K562 (cell line): ENCODE measurements around the gene NEMF. TPM values are rescaled to one million over a fixed set of nuclear protein-coding genes. Genes with fewer than 3 reads are reported as not detected.

Source experiments
- CLOCK ChIP-seq: fragments of 250-450 bp; sonication (Bioruptor Pico); IDR thresholded peaks from 2 replicates; pipeline ENCODE4 v1.4.0; 2020; ENCODE audit warnings: mild to moderate bottlenecking, moderate library complexity, borderline replicate concordance
- ELF4 ChIP-seq: fragments of 450-650 bp; formaldehyde crosslinking; IDR thresholded peaks from 2 replicates; pipeline ENCODE4 v1.4.0; 2022; ENCODE audit warnings: missing genetic modification characterization
- FIP1L1 ChIP-seq: fragments of 200-400 bp; formaldehyde crosslinking; IDR thresholded peaks from 2 replicates; pipeline ENCODE4 v1.6.1; 2018; ENCODE audit warnings: mild to moderate bottlenecking, low read depth, low read length; ENCODE audit not compliant: poor library complexity, severe bottlenecking
- FOXO4 ChIP-seq: fragments of 450-650 bp; formaldehyde crosslinking; IDR thresholded peaks from 2 replicates; pipeline ENCODE4 v1.4.0; 2020; ENCODE audit warnings: mild to moderate bottlenecking, moderate library complexity
- GABPA ChIP-seq: fragments of 200-800 bp; sonication (Bioruptor generic); conservative IDR thresholded peaks from 2 replicates; pipeline ENCODE4 v1.6.1; 2016; ENCODE audit warnings: low read depth, missing genetic modification characterization, missing compliant biosample characterization
- GTF2B ChIP-seq: IDR thresholded peaks from 2 replicates; pipeline ENCODE4 v1.6.1; 2011; ENCODE audit not compliant: insufficient read length; ENCODE audit errors: extremely low read depth
- KAT7 ChIP-seq: sonication (generic); formaldehyde crosslinking; IDR thresholded peaks from 2 replicates; pipeline ENCODE4 v1.8.0; 2022; ENCODE audit warnings: missing genetic modification reagents, mild to moderate bottlenecking, borderline replicate concordance
- KDM4B ChIP-seq, 2 experiments: fragments of 450-650 bp in 1 of 2; sonication (generic) in 1 of 2; IDR thresholded peaks; 2 replicates each; pipeline ENCODE4 v1.6.1; 2016 to 2017; ENCODE audit warnings: borderline replicate concordance in 2 of 2, antibody characterized with exemption in 1 of 2, low read depth in 1 of 2, mild to moderate bottlenecking in 1 of 2
- MXI1 ChIP-seq: IDR thresholded peaks from 2 replicates; pipeline ENCODE4 v1.6.1; 2011; ENCODE audit warnings: low read depth, mild to moderate bottlenecking, improper control_type of control experiment, low read length
- NFXL1 ChIP-seq: fragments of 450-650 bp; formaldehyde crosslinking; IDR thresholded peaks from 2 replicates; pipeline ENCODE4 v1.4.0; 2021; ENCODE audit warnings: mild to moderate bottlenecking
- OTX1 ChIP-seq: fragments of 450-650 bp; formaldehyde crosslinking; IDR thresholded peaks from 2 replicates; pipeline ENCODE4 v1.4.0; 2022; ENCODE audit warnings: mild to moderate bottlenecking
- PURB ChIP-seq: sonication (generic); formaldehyde crosslinking; IDR thresholded peaks from 2 replicates; pipeline ENCODE4 v1.9.0; 2021; ENCODE audit warnings: low read depth, mild to moderate bottlenecking, missing genetic modification reagents
- RBM34 ChIP-seq: fragments of 200-400 bp; formaldehyde crosslinking; IDR thresholded peaks from 2 replicates; pipeline ENCODE4 v1.6.1; 2018; ENCODE audit warnings: low read length, borderline replicate concordance; ENCODE audit not compliant: insufficient read depth
- SIX5 ChIP-seq, 2 experiments: IDR thresholded peaks; 2 replicates each; pipeline ENCODE4 v1.6.1; 2011; ENCODE audit warnings: low read length in 2 of 2, borderline replicate concordance in 1 of 2, low read depth in 1 of 2, mild to moderate bottlenecking in 1 of 2, moderate library complexity in 1 of 2; ENCODE audit not compliant: insufficient read depth in 1 of 2
- SREBF1 ChIP-seq: fragments of 150-350 bp; IDR thresholded peaks from 2 replicates; pipeline ENCODE4 v1.6.1; 2014; ENCODE audit warnings: antibody characterized with exemption, low read depth, low read length, borderline replicate concordance
- SRSF1 ChIP-seq: fragments of 200-400 bp; formaldehyde crosslinking; IDR thresholded peaks from 2 replicates; pipeline ENCODE4 v1.6.1; 2017; ENCODE audit warnings: mild to moderate bottlenecking, low read depth, low read length, moderate library complexity
- STAG1 ChIP-seq: sonication (generic); formaldehyde crosslinking; IDR thresholded peaks from 2 replicates; pipeline ENCODE4 v1.5.0; 2020; ENCODE audit warnings: missing genetic modification reagents, borderline replicate concordance
- TAL1 ChIP-seq: fragments of 450-650 bp; IDR thresholded peaks from 2 replicates; pipeline ENCODE4 v1.6.1; 2016; ENCODE audit warnings: mild to moderate bottlenecking
- ZBTB1 ChIP-seq: sonication (generic); formaldehyde crosslinking; IDR thresholded peaks from 2 replicates; pipeline ENCODE4 v1.8.1; 2023; ENCODE audit warnings: missing genetic modification reagents, low read depth, mild to moderate bottlenecking, borderline replicate concordance
- ZNF133 ChIP-seq: fragments of 250-450 bp; sonication (Bioruptor Pico); IDR thresholded peaks from 2 replicates; pipeline ENCODE4 v1.4.0; 2020; ENCODE audit warnings: mild to moderate bottlenecking
- ZNF75A ChIP-seq: fragments of 450-650 bp; formaldehyde crosslinking; IDR thresholded peaks from 2 replicates; pipeline ENCODE4 v1.4.0; 2020; ENCODE audit warnings: mild to moderate bottlenecking
- ZNF830 ChIP-seq: fragments of 250-450 bp; sonication (Bioruptor Pico); IDR thresholded peaks from 2 replicates; pipeline ENCODE4 v1.5.0; 2021; ENCODE audit warnings: mild to moderate bottlenecking
- polyA plus RNA-seq, 8 experiments: library from polyadenylated mRNA; depleted of rRNA in 4 of 8; stranded (reverse) in 5 of 8; unstranded in 3 of 8; fragments of >200 nt; fragmentation: Nextera tagmentation in 2 of 8; fragmentation: Illumina TruSeq in 1 of 8; extraction: Ambion mirVana in 2 of 8; extraction: Trizol in 1 of 8; gene quantifications; 2 replicates each; pipeline versions ENCODE4 v1.2.1 to v1.2.3, GENCODE V29; 2011 to 2014; ENCODE audit warnings: inconsistent platforms in 1 of 8, missing spikeins in 1 of 8
- total RNA-seq, 7 experiments: library from RNA; depleted of rRNA in 6 of 7; stranded (reverse); fragments of >200 nt in 6 of 7; fragmentation: Illumina TruSeq in 2 of 7; extraction: Trizol in 2 of 7; gene quantifications; 2 replicates each; pipeline versions ENCODE4 v1.2.1 to v1.2.3, GENCODE V29; 2011 to 2021; ENCODE audit warnings: low replicate concordance in 1 of 7
- TF ChIP-seq, protein P1 (sequence below): IDR thresholded peaks from 3 replicates; pipeline ENCODE4 v1.6.1; 2011; ENCODE audit warnings: borderline replicate concordance, mild to moderate bottlenecking; ENCODE audit not compliant: insufficient read length, insufficient read depth

NEMF gene
- total and polyA plus RNA-seq, 9 of the 15 experiments (the other 6 are each of a cell fraction or from before 2014, with no cell fraction given): 38.8 to 94.4 (median 61.0) TPM

DNA sequence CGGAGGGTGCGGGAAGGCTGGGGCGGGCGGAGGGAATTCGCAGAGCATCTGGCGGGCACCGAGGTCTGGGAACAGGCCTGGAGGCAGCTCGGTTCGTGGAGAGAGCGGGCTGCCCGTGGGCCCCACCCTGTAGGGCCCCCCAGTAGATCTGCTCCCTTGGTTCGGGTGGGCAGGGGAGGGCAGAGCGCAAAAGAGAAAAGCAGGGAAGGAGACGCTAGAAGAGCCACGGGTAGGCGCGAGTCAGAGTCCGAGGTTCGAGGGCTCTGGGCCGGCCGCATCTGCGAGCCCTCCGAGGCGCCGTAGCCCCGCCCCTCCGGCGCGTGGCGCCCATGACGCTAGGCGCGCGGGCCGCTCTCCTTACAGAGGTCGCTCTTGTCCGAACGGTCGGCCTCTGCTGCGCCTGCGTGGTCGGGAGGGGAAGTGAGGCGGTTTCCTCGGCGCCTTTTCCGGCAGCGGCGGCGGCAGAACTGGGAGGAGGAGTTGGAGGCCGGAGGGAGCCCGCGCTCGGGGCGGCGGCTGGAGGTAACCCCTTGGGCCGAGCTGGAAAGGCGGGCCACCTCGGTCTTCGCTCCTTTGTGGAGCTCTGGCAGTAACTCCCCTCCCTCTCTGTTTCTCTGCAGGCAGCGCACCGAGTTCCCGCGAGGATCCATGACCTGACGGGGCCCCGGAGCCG lies 40.2 kb upstream of the NEMF start, which contains the start of gene ARF6 (continued):
- no peak for TF ChIP-seq CLOCK (CRISPR knock-in tag)
- TF ChIP-seq STAG1 (CRISPR knock-in tag): no peak
- TF ChIP-seq SREBF1: no peak
- TF ChIP-seq NFXL1 (CRISPR knock-in tag): no peak
- TF ChIP-seq MXI1: no peak
- no peak for TF ChIP-seq OTX1 (CRISPR knock-in tag)
- TF ChIP-seq PURB (CRISPR knock-in tag): no peak
- no peak for TF ChIP-seq RBM34
- TF ChIP-seq ZNF133 (CRISPR knock-in tag): no peak
- TF ChIP-seq GTF2B: no peak
- no peak for TF ChIP-seq ZBTB1 (CRISPR knock-in tag)
- no peak for TF ChIP-seq SRSF1
- no peak for TF ChIP-seq KDM4B (IDR thresholded peaks at IDR 0.05; ENCODE audit: borderline replicate concordance in 2 of 2, low read depth in 1 of 2)
- no peak for TF ChIP-seq FOXO4 (CRISPR knock-in tag)
- peak; percentile 86 for TF ChIP-seq GABPA (tag)
- no peak for TF ChIP-seq ELF4 (CRISPR knock-in tag)
- TF ChIP-seq, protein P1, sequence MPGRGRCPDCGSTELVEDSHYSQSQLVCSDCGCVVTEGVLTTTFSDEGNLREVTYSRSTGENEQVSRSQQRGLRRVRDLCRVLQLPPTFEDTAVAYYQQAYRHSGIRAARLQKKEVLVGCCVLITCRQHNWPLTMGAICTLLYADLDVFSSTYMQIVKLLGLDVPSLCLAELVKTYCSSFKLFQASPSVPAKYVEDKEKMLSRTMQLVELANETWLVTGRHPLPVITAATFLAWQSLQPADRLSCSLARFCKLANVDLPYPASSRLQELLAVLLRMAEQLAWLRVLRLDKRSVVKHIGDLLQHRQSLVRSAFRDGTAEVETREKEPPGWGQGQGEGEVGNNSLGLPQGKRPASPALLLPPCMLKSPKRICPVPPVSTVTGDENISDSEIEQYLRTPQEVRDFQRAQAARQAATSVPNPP: no peak
- TF ChIP-seq KAT7 (CRISPR knock-in tag): no peak; the same call in 1 of the 2 replicates
- TF ChIP-seq FIP1L1: no peak
- TF ChIP-seq ZNF830 (CRISPR knock-in tag): no peak
- TF ChIP-seq ZNF75A (CRISPR knock-in tag): no peak
- no peak for TF ChIP-seq SIX5 (IDR thresholded peaks at IDR 0.05; ENCODE audit: borderline replicate concordance in 1 of 2, insufficient read depth in 1 of 2, low read depth in 1 of 2, low read length in 2 of 2)
- no peak for TF ChIP-seq TAL1
